OCI-LY7 (cell line): ENCODE data around the gene HEY2. TPM values are rescaled to one million over a fixed set of nuclear protein-coding genes. Genes with fewer than 3 reads are reported as not detected.

ENCODE experiments used
- BruUV-seq: library from RNA; stranded (reverse); fragments of 400-500 nt; replicated peaks from 2 replicates; lab custom pipeline; 2021; lab: Mats Ljungman, UMichigan
- CTCF ChIA-PET: fragments of 300-600 bp; sonication (Branson Sonifier 250); formaldehyde crosslinking; loops from one replicate; lab custom pipeline; 2022; ENCODE audit warnings: antibody characterized with exemption; ENCODE audit not compliant: unreplicated experiment; lab: Charles Lee
- POLR2A ChIA-PET: fragments of 300-600 bp; sonication (Branson Sonifier 250); formaldehyde crosslinking; loops from one replicate; lab custom pipeline; 2022; ENCODE audit warnings: antibody characterized with exemption; lab: Charles Lee
- DNase-seq: peaks from one replicate; pipeline ENCODE4 v3.0.0-alpha.2; 2015; ENCODE audit warnings: low spot score
- H2AFZ ChIP-seq: fragments of 200-600 bp; sonication (generic), shearing (Covaris generic); 2 replicates; pipeline ENCODE4 v1.6.1; 2014; ENCODE audit warnings: mild to moderate bottlenecking, antibody characterized with exemption, low read length, moderate library complexity
- H3K27ac ChIP-seq: fragments of 200-600 bp; sonication (generic); 2 replicates; pipeline ENCODE4 v1.5.1; 2014; ENCODE audit warnings: mixed run types, low read depth, mild to moderate bottlenecking, moderate library complexity, low read length, inconsistent platforms; ENCODE audit not compliant: poor library complexity, severe bottlenecking
- H3K36me3 ChIP-seq: fragments of 200-600 bp; sonication (generic); 2 replicates; pipeline ENCODE4 v1.6.1; 2014; ENCODE audit warnings: mild to moderate bottlenecking, antibody characterized with exemption, low read length, moderate library complexity, mixed read lengths; ENCODE audit not compliant: insufficient read depth
- H3K4me1 ChIP-seq: fragments of 200-600 bp; sonication (generic); 2 replicates; pipeline ENCODE4 v1.5.1; 2014; ENCODE audit warnings: mild to moderate bottlenecking, low read length; ENCODE audit not compliant: insufficient read depth, poor library complexity, severe bottlenecking
- H3K4me2 ChIP-seq: fragments of 200-600 bp; sonication (generic); 2 replicates; pipeline ENCODE4 v1.6.1; 2014; ENCODE audit warnings: mild to moderate bottlenecking, low read length
- H3K4me3 ChIP-seq: fragments of 200-600 bp; sonication (generic); 2 replicates; pipeline ENCODE4 v1.5.1; 2014; ENCODE audit warnings: mild to moderate bottlenecking, low read depth, low read length; ENCODE audit not compliant: poor library complexity, severe bottlenecking
- H3K79me2 ChIP-seq: fragments of 200-600 bp; sonication (generic); 2 replicates; pipeline ENCODE4 v1.6.1; 2016; ENCODE audit warnings: low read depth, mild to moderate bottlenecking, low read length, moderate library complexity, mixed read lengths; ENCODE audit not compliant: insufficient read depth
- H3K9me2 ChIP-seq: fragments of 200-600 bp; sonication (generic); 2 replicates; pipeline ENCODE4 v1.6.1; 2016; ENCODE audit warnings: mild to moderate bottlenecking, low read length, mixed read lengths; ENCODE audit not compliant: insufficient read depth
- H3K9me3 ChIP-seq: fragments of 200-600 bp; sonication (generic); 2 replicates; pipeline ENCODE4 v1.6.1; 2014; ENCODE audit warnings: mild to moderate bottlenecking, mixed run types, low read length, mixed read lengths
- H4K20me1 ChIP-seq: fragments of 200-600 bp; sonication (generic); 2 replicates; pipeline ENCODE4 v1.6.1; 2014; ENCODE audit warnings: mild to moderate bottlenecking, antibody characterized with exemption, low read length, moderate library complexity, mixed read lengths; ENCODE audit not compliant: insufficient read depth
- EZH2phosphoT487 ChIP-seq: fragments of 200-600 bp; sonication (generic); IDR thresholded peaks from 2 replicates; pipeline ENCODE4 v1.6.1; 2018; ENCODE audit warnings: low read depth, borderline replicate concordance, mild to moderate bottlenecking, mixed run types, antibody characterized with exemption, low read length, moderate library complexity, mixed read lengths
- intact Hi-C: fragments of 100-400 bp; cut with micrococcal nuclease; formaldehyde crosslinking; loops from one replicate; pipeline ENCODE4 v1.10.0; 2022; ENCODE audit not compliant: unreplicated experiment
- total RNA-seq, 2 experiments: library from RNA; depleted of rRNA in 1 of 2; stranded (reverse); fragments of >200 nt in 1 of 2; shearing (Covaris generic) in 1 of 2; gene quantifications; 2 replicates each; pipeline ENCODE4 v1.2.3, GENCODE V29; 2014 to 2022
- TF ChIP-seq, protein P1 (sequence below): fragments of 200-600 bp; sonication (generic); conservative IDR thresholded peaks from 2 replicates; pipeline ENCODE4 v1.5.1; 2014; ENCODE audit warnings: mild to moderate bottlenecking, antibody characterized with exemption, low read length, moderate library complexity, mixed read lengths

The HEY2 gene
- total RNA-seq, 2 experiments from 2014 or later, result 0.32 to 1.3 TPM

DNA sequence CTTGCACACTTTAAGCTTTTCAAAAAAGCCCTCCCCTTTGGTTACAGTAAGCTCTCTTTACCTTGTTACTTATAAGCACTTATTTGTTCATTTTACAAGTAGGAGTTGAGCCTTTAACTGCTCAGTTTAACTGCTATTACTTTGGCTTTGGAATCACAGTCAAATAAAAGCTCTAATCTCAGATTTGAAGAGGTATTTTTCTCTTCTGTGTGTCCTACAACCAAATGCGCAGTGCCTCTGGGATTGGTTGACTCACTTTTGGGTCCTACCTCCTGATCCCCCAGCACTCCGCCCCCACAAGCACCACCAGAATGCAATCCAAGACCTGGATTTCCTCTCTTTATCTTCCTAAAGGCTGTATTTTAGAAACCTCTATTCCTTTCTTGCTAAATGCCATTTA lies 43.8 kb downstream of the HEY2 start:
- BruUV-seq, result no TSS peak
- Histone ChIP-seq H3K4me3 (peak overlapping the region; percentile 96), H3K27ac (peak overlapping the region; percentile 84), H3K4me1 (peaks cover 83% of the 10 kb centered on the region), H3K4me2 (peak overlapping the region; percentile 96), H3K9me2 (no peaks in the 10 kb centered on the region), H4K20me1 (no peaks in the 10 kb centered on the region; the same call in 1 of the 2 replicates), H3K36me3 (peaks cover 4% of the 10 kb centered on the region; the same call in 1 of the 2 replicates), H3K9me3 (no peaks in the 10 kb centered on the region), H2AFZ (no peak overlapping the region; the same call in 1 of the 2 replicates), H3K79me2 (peaks cover 72% of the 10 kb centered on the region)
- no peak for TF ChIP-seq EZH2phosphoT487
- TF ChIP-seq, protein P1, sequence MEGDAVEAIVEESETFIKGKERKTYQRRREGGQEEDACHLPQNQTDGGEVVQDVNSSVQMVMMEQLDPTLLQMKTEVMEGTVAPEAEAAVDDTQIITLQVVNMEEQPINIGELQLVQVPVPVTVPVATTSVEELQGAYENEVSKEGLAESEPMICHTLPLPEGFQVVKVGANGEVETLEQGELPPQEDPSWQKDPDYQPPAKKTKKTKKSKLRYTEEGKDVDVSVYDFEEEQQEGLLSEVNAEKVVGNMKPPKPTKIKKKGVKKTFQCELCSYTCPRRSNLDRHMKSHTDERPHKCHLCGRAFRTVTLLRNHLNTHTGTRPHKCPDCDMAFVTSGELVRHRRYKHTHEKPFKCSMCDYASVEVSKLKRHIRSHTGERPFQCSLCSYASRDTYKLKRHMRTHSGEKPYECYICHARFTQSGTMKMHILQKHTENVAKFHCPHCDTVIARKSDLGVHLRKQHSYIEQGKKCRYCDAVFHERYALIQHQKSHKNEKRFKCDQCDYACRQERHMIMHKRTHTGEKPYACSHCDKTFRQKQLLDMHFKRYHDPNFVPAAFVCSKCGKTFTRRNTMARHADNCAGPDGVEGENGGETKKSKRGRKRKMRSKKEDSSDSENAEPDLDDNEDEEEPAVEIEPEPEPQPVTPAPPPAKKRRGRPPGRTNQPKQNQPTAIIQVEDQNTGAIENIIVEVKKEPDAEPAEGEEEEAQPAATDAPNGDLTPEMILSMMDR, result no peak
- no peak for DNase-seq
- intact Hi-C loops, result loop anchor here (5.0 to 10.0 kb wide), 3 partner anchors 64 to 1552 kb away; partner anchors contain the start of gene ECHDC1
- CTCF ChIA-PET, result interaction anchor here (1.8 kb wide), 1 partner anchor 12 kb away, joined by 10 read pairs; no protein-coding TSS in a partner anchor
- POLR2A ChIA-PET, result interaction anchor here (0.7 to 8.5 kb wide), 8 partner anchors 12 to 739 kb away, joined by 3 to 106 read pairs (median 8); partner anchors contain the start of gene HINT3

DNA sequence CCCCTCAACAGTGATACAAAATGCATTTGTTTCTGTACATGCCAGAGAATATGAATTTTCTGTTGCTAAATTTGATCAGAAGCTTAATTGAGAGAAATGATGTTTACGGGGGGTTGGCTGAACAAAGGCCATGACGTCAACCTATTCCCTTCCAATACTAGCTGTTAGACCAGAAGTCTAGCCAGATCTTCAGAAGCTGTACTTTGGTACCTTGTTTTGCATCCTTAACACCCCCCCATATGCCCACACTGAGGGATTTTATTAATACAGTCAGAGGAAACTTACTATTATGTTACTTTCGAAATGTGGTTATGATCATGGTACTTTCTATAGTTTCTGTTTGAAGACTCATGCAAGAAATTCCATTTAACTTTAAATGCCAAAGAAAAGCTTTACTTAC lies 44.4 kb downstream of the HEY2 start:
- H3K79me2 ChIP-seq, result peaks cover 76% of the 10 kb centered on the region

More for the DNA sequence above, 44.4 kb downstream of the HEY2 start:
- Histone ChIP-seq H2AFZ (no peak overlapping the region; the same call in 1 of the 2 replicates), H3K9me2 (no peaks in the 10 kb centered on the region), H3K27ac (peak overlapping the region; percentile 84), H3K4me2 (peak overlapping the region; percentile 96), H3K9me3 (no peaks in the 10 kb centered on the region), H3K4me3 (peak overlapping the region; percentile 96), H4K20me1 (no peaks in the 10 kb centered on the region; the same call in 1 of the 2 replicates), H3K4me1 (peaks cover 81% of the 10 kb centered on the region), H3K36me3 (peaks cover 4% of the 10 kb centered on the region; the same call in 1 of the 2 replicates)
- intact Hi-C loops, result loop anchor here (5.0 to 10.0 kb wide), 3 partner anchors 63 to 1551 kb away; partner anchors contain the start of gene ECHDC1
- DNase-seq, result no peak
- ChIA-PET CTCF (interaction anchor here (1.8 kb wide), 1 partner anchor 13 kb away, joined by 10 read pairs; no protein-coding TSS in a partner anchor), POLR2A (interaction anchor here (0.7 to 8.5 kb wide), 9 partner anchors 11 to 162 kb away, joined by 3 to 106 read pairs (median 8); partner anchors contain the start of gene HINT3)
- BruUV-seq, result no TSS peak
- TF ChIP-seq, protein P1, result no peak
- TF ChIP-seq EZH2phosphoT487, result no peak
